NCI-H82 treated with DMSO at 0.1 percent for 48 hours (cell line): ENCODE measurements around the gene FAM174B.
"Not testable (repeated sequence)": the region's sequence is repeated elsewhere in the genome, so short reads cannot be mapped to it uniquely, and the experiment has no call there.

Source experiments
- DNase-seq: peaks from one replicate; lab custom pipeline; 2025; ENCODE audit not compliant: unreplicated experiment; lab: John Stamatoyannopoulos, UW

Gene FAM174B

DNA sequence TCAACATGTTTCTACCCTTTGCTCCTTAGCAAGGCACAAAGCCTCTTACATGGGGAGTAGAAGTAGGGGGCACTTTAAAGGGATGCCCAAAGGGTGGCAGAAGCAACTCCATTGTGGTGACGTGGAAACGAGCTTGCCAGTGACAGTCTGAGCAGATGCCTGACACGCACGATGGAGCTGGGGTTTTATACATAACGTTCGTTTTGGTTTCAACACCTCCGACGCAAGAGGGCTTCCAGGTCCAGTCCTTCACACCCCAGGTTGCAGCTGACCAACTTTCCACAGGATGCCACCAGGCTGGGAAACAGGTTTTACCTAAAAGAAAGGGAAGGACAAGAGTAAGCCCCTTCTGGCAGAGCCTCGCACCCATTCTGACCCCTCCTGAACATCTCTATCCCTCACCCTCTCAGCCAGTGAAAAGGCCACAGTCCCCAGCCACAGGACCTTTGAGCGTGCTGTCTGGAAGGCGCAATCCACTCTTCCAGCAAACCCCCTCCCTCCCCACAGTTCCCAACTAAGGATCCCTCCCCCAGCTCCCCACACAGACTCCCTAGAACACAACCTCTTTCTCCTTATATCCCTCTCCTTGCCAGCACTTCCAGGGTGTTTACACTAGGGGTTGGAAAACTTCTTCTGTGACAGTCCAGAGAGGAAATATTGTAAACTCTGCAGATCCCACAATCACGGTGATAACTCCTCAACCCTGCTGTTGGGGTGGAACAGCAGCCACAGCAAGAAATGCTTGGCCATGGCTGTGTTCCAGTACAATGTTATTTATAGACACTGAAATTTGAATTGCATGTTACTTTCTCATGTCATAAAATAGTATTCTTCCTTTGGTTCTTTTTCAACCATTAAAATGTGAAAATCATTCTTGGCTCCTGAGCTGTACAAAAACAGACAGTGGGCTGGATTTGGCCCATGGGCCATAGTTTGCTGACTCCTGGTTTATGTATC, 36.2 kb downstream of the FAM174B start:
- no peak for DNase-seq

DNA sequence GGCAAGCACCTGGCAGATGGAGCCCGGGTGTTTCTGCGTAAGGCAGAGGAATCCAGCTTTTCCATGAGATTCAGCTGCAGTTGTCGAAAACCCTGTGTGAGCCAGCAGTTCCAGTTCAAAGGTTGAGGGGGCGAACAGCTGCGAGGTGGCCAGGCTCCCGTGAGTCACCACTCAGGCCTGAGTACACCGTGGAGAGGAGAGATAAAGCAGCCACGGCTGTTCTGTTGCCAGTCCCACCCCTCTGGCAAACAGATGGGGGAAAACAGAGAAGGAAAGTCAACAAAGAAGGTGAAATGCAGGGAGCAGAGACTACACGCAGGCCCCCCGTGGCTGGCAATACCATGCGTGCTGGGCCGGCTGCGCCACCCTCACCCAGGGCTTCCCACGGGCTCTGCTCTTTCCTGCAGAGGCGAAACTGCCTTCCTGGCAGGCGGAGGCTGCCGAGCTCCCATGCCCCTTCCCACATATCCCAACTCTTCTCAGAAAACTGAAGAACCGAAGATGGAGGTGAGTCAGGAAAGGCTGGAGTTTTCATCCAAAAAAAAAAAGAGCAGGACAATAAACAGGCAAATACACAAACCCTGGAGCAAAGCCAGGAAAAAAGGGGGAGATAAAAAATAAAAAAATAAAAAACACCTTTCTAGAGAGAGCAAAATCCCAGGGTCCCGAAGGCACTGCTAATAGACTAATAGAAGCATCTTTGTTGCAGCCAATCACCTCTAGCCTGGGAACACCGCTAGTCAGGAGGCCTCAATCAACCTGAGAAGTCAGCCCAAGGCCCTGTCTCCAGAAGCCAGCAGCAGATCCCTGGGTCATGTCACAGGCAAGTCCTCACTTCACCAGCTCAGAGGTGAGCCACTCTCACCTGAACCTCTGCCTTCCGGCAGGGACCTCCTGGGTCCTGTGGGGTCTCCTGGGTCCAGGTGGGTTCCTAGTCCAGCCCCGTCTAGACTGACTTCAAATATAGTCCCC, 37.7 kb downstream of the FAM174B start:
- no peak for DNase-seq

DNA sequence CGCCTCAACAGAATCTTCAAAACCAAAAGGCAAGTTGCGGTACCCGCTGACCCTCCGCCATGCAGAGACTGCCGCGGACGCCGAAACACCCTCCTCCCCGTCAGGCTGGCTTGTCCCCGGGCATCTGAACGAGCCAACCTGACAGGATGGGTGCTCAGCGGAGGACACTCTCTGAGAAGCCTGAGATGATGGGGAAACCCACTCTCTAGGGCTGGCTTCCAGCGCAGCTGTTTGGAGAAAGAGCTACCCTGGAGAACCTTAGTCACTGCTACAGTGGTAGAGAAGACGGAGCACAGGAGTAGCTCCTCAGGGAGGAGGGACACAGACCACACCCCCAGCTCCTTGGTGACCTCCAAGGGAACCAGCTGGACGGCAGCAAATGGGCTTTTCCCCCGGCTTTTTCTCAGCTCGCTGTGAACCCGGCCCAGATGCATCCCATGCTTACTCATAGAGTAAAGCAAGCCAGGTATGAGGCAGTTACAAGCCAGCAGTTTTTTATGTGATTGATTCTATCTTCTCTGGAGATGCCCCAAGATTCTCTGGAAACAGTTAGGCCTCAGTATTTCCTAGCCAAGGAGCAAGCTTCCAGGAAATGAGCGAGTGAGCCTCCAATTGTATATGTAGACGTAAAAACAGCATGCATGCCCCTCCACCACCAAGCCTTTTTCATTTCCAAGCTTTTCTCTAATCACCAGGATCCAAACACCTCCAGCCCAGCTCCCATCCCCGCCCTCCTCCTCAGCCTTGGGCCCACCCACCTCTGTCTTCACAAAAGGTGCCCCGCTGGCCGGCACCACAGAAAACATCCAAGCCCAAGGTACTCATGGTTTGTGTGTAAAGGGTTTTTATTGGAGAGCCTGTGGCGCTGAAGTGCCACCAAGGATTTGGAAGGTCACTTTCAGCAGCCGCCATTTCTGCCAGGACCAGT, 38.7 kb downstream of the FAM174B start:
- no peak for DNase-seq

DNA sequence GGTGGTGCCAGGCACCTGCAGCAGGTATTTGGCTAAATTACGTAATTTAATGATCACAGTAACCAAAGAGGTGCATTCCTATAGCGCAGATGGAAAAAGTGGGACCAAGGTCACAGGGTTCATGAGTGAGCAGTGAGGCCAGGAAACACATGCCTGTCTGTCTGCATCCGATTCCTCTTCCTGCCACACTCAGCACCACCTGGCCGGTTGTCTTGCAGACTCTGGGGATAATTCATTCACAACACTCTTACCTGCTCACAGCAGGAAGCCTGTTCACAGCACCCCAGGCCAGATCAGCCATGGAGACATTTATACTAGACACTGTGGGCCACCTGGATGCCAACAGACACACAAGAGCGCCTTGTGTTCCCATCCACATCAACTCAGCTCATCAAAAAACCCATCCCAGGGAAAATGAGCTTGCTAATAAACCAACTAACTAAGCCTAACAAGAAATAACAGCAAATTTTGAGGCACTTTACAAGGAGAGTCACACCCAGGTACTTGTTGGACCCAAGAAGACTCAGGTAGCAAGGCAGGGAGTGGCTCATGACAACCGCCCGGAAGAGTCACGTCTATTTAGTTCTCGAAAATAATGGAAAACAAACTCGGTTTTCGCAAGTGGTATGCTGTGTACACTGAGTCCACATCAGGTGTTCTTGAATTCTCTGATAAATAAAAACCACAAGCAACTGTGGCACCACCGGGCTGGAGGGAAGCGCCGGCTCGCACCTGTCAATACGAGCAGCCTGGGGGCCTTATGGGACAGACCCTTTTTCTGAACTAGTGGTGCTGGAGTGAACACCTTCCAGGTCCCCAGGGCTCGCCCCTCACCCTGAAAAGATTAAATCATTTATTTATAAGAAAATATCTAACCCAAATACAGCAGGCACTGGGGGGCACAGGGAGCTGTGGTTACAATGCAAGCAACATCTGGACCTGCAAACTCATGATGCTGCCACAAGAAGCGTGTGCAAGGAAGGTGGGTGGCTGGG, 40.5 kb downstream of the FAM174B start:
- DNase-seq, result no peak

DNA sequence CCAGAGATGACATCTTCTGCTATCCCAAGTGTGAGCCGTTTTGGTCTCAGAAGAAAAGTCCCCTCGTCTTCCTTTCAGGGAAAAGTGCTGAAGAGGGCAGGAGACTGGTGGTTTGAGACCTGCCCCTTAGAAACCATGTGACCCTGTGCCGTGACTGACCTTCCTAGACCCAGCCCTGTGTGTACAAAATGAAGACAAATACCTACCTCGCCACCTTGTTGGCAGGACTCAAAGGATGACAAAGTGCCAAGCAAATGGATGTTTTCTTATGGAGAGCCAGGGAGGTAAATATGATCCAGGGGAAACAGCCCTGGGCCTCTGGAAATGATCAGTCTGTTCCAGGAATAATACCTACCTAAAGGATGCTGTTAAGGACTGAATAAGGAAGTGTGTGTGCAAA, 41.3 kb downstream of the FAM174B start:
- no peak for DNase-seq

DNA sequence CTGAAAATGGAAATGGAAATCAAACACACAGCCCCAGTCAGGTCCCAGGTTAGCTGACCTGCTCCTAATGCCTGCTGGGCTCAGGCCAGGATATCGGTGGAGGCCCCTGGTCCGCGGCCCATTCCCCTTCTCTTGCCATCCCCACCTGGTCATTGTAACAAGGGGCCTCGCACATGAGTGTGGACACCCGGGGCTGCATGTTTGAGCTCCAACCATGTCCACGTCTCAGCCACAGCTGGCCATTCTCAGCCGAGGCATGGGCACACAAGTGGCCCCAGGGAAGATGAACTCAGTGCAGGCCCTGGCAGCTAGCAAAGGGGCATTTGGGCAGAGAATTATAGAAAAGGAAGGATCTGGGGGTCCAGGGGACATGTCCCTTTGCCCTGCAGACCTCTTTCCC, 41.7 kb downstream of the FAM174B start:
- DNase-seq, result no peak

DNA sequence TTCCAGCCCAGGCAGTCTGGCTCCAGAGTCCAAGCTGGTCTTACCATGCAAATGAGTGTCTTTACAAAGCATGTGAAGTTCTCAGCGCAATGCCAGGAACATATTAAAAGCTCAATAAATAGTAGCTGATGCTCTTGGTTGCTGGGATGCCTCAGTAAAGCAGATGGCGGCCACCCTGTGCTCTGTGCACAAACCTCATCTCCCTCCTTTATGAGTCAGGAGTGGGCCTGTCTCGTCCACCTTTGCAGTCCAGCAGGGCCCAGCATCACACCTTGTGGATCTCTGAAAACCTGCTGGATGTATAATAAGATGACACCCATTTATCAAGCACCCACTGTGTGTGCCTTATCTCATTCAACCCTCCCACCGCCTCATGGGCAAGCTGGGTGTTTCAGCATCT, 42.7 kb downstream of the FAM174B start:
- no peak for DNase-seq

DNA sequence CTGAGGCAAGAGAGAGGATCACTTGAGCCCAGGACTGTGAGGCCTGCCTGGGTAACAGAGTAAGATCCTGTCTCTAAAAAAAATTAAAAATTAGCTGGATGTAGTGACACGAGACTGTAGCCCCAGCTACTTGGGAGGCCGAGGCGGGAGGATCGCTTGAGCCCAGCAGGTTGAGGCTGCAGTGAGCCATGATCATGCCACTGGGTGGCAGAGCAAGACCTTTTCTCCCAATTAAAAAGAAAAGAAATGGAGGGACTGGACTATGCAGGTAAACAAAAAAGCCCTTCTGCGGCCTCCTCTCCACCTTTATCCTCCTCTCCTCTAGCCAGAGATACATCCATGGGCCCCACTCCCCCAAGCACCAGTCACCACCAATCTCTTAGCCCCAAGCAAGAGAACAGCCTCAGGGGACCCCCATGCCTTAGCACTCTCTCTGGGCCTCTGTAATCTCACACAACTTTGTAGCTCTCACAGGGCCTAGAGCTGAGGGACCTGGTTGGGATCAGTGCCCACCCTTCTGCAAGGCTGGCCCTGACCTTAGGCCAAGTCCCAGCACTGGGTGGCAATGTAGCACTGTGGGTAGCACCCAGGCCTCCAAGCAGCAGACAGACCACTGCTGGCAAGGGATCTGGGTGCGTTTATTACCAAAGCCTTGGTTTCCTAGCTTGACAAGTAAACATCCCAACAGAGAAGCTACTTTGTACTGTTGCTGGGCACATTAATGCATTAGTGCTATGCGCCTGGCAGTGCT, 43.4 kb downstream of the FAM174B start:
- DNase-seq, result no peak

DNA sequence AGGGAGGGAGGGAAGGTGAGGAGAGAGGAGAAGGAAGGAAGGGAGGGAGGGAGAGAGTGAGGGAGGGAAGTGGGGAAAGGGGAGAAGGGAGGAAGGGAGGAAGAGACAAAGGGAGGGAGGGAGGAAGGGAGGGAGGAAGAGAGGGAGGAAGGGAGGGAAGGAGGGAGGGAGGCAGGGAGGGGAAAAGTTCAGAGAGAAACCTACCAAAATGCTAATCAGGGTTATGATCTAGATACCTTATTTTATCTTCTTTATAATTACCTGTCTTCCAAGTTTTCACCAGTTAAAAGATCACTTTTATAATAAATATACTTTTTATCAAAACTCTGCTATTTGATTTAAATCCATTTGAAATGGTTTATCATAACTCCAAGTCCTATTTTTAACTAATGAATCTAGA, 44.4 kb downstream of the FAM174B start:
- no peak for DNase-seq

DNA sequence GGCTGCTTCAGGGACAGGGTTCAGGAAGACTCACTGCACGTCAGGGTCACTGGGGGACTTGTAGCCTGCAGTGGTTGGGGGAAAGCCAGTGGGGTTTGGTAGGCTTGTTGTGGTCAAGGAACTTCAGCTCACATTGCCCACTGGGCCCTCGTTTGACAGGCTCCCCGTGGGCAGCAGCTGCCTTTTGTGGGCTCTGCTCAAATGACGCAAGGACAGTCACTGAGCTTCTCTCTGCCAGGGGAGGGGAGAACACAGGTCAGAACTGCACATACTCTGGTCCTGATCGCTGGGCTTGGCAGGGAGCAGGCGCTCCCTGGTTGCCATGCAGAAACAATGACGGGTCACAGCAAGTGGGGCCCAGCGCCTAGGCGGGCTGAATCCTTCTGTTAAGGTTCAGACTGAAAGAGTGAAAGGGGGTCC, 45.5 kb downstream of the FAM174B start:
- no peak for DNase-seq

DNA sequence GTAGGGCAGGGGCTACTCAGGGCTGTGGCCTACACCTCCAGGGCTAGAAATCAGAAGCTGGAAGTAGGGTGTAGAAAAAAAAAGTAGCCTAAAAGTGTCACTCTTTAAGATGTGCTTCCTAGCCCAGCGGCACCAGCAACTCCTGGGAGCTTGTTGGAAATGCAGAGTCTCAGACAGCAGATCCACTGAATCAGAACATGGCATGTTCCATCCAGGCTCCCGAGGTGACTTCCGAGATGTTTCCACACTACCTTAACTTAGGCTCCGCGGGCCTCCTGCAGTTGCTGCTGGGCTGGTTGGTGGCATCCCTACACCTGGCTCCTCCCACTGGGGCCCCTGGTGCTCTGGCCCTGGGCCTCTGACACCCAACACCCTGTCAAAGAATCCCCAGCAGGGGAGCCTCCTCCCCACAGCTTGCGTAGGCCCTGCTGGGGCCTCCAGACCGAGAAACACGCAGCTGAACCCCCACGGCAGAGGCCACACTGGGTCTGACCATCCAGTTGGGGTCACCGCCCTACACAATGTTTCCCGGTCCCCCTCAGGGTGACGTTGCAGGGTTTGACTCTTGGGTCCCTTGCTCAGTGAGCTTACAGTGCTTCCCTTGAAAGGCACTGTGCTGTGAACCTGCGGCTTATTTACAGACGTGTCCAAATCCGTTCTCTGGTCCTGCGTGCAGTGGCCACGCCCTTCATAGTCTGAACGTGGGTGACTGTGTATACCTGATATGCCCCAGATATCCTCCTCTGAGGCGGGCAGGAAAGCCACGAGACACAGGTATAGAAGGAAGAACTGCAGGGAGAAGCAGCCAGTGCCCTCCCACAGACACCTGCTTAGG, 46.5 kb downstream of the FAM174B start:
- DNase-seq, result no peak

DNA sequence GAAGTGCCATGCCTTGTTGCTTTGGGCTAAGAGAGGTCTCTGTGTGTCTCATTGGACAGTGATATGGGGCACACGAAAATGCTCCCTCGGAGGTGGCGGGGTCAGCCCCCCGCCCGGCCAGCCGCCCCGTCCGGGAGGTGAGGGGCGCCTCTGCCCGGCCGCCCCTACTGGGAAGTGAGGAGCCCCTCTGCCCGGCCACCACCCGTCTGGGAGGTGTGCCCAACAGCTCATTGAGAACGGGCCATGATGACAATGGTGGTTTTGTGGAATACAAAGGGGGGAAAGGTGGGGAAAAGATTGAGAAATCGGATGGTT, 48.8 kb downstream of the FAM174B start:
- not testable (repeated sequence) for DNase-seq

DNA sequence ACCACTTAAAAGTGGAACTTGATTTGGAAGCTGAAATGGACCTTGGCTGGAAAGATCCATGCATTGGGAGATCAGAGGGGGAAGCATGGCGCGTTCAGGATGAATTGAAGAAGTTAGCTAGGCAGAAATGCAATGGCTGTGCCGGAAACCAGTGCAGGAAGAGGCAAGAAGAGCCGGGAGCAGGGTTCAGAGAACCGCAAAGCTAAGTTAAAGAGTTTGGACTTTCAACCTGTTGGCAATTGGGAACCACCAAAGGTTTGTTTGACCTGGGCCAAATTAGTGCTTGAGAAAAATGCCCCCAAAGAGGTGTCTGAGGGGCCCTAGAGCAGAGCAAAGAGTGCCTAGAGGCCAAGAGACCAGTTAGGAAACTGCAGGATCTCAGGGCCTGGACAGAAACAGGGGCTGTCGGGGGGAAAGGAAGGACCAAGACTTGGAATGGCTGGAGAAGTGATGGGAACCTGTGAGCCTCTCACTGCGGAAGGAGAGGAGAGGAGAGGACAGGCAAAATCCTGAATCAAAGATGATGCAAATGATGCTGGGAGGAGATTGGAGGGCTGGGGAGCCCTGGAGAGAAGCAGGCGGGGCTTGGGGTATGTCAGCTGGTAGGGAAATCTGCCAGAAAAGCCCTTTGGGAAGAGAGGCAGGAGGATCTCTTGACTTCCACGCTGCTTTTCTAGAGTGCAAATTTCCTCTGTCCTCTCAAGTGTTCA, 49.3 kb downstream of the FAM174B start:
- DNase-seq, result no peak

DNA sequence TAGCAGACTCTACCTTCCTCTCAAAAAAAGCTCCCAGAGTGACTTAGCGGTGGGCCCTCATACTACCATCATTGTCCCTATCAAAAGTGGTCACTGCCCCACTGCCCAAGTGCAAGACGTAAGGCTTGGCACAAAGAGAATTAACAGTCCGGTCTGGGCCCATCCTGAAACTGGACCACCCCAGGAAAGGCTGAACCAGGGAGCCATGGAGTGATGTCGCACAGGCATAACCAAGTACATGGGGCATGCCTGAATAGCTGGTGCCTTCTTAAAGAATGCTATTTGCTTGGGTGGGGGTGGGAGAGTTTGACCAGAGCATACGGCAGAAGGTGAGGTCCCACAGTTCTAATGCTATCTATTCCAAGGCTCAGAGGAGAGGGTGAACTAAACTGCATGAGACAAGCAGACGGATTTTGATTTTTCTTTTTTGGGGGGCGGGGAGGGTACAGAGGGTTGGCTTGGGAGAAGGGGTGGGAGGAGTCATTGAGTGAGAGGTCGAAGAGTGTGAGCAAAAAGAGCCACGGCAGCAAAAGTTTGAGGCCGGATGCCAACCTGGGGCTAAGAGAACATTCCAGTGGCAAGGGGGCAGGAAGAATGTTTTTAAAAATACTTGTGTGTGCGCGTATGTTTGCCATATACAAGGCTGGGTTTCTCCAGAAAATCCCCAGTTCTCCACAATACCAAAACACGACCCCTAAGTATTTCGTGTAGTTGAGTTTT, 50.2 kb downstream of the FAM174B start:
- DNase-seq, result no peak

DNA sequence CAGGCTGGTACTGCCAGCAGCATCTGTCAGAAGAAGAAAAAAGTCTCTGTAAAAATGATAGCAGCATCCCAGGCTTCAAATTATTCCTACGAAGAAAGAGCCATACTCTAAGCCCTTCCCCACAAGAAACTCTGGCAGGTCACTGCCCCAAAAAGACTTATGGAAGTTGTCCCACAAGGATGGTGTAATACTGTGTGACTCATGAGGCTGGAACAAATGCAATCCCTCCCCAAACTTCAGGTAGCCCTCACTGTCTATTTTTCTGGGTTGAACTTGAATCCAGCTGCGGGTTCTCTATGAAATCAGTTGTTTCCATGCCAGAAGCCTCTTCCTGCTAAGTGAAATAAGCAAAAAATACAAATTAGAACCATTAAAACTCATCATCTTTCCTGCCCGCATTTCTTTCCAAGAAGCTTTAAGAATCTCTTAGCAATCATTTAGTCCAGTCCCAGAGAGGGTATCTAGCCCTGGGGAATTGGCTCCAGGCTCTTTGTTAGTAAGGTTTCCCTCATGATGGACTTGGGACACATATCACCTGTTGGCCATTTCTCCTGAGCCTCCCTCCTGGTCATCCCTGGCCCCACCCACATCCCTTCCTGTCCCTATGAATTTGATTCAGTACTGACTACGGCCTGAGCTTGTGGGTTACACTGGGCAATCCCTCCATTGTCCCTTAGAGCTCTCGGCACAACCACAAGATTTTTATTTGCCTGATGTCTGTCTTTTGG, 51.7 kb downstream of the FAM174B start:
- DNase-seq, result no peak

DNA sequence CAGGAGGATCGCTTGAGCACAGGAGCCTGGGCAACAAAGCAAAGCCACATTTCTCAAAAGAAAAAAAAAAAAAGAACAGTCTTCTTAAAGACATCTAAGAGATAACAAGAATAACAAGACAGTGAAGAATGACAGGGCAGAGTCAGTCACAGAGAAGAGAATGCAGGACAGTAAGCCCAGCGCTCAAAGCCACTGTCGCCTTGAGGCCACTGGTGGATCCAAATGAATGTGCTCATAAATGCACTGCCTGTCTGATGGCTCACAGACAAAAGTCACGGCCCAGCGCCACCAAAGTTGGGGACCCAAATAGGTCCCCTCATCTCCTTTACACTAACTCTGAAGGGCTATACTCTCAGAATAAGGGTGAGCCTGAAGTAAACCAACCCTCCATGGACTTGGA, 52.3 kb downstream of the FAM174B start:
- DNase-seq, result no peak
